LNCAP (cell line): Measurements from ENCODE around the gene BDH1.

ENCODE experiments used
- CTCF ChIP-seq: fragments of 450-650 bp; IDR thresholded peaks from 2 replicates; pipeline ENCODE4 v1.5.1; 2017; ENCODE audit warnings: mild to moderate bottlenecking

BDH1 gene

GRCh38 chr3:197573048-197573767 is 17.4 kb upstream of the BDH1 start:
- no peak for TF ChIP-seq CTCF

GRCh38 chr3:197567904-197568681 is 12.3 kb upstream of the BDH1 start:
- no peak for TF ChIP-seq CTCF

DNA sequence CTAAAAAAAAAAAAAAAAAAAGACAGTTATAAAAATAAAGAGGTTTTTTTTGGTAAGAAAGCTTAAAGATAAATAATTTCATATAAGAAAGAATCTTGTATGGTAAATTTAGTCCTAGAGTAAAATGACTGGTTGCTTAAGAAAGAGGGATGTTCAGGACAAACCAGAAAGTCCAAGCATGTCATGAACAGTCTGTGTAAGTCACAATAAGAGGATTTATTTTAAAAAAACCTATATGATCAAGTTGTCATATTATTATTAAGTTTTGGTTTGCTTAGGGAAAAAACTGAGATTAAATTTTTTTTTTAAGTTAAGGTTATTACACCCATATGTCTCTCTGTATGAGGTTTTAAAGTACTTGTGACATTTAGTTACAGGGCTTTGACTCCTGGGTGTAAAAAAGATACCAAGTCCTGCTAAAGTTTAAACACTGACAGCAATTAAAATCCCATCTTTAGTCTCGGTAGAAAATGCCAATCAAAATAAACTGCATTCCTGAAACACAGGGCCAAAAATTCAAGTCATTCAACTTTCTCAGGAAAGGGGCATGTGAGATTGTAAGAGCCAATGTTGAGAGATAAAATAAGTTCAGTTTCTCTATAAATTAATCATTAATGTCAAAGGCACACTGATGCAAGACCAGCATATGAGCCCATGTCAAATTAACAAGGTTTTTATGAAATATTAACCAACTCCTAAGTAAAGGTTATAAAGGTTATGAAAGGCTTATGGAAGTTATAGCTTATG is 8.5 kb upstream of the BDH1 start:
- no peak for TF ChIP-seq CTCF

GRCh38 chr3:197562398-197563251 is 6.9 kb upstream of the BDH1 start:
- TF ChIP-seq CTCF, result no peak

GRCh38 chr3:197561926-197562325 is 6.2 kb upstream of the BDH1 start:
- TF ChIP-seq CTCF, result no peak

- no peak for TF ChIP-seq CTCF
These were observed 3.9 kb upstream of the BDH1 start for GRCh38 chr3:197559651-197560050.
